HG02763 (cell line): ENCODE measurements around the gene SCNN1A.

Source experiments
- ATAC-seq: cut with Tn5 transposase; IDR thresholded peaks from one replicate; pipeline ENCODE4 v1.9.1; 2021; ENCODE audit warnings: mild to moderate bottlenecking, moderate library complexity; ENCODE audit not compliant: unreplicated experiment

Gene SCNN1A

DNA sequence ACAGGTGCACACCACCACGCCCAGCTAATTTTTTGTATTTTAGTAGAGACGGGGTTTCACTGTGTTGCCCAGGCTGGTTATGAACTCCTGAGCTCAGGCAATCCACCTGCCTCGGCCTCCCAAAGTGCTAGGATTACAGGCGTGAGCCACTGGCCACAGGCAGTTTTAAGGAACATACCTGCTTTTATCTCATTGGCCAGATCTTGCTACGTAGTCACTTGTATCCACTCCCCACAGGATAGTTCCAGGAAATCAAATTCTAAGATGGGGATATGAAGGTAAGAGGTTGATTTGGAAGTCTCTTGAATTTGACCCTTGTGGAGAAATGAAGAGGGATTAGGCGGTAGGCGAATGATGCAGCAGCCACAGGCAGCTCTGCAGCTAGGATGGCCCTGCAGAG lies 73.6 kb downstream of the SCNN1A start:
- ATAC-seq: no peak

DNA sequence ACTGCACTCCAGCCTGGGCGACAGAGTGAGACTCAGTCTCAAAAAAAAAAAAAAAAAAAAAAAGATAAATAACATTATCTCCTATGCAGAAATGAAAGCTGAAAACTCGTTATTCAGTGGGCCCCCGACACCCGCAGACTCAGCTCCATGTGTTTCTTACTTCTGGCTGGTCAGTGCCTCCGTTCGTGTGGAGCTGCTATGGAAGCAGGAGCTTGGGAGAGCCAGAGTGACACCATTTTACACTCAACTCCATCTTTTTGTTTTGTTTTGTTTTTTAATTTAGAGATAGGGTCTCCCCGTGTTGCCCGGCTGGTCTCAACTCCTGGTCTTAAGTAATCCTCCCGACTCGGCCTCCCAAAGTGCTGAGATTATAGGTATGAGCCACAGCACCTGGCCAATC lies 78.2 kb downstream of the SCNN1A start:
- ATAC-seq: no peak
